HG02970 (cell line): ENCODE data around the gene ZNF14.
"Not testable (repeated sequence)": the region's sequence is repeated elsewhere in the genome, so short reads cannot be mapped to it uniquely, and the experiment has no call there.

Experiments used
- ATAC-seq: cut with Tn5 transposase; IDR thresholded peaks from one replicate; pipeline ENCODE4 v1.9.1; 2021; ENCODE audit warnings: mild to moderate bottlenecking, moderate library complexity, moderate number of reproducible peaks; ENCODE audit not compliant: unreplicated experiment, low FRiP score

Gene ZNF14

GRCh38 chr19:19747357-19748220 is 14.7 kb upstream of the ZNF14 start:
- ATAC-seq, result no peak

GRCh38 chr19:19746286-19747213 is 13.6 kb upstream of the ZNF14 start:
- ATAC-seq, result no peak

GRCh38 chr19:19745496-19746285 is 12.8 kb upstream of the ZNF14 start:
- no peak for ATAC-seq

GRCh38 chr19:19744641-19745040 is 11.7 kb upstream of the ZNF14 start:
- no peak for ATAC-seq

- not testable (repeated sequence) for ATAC-seq
Observed at GRCh38 chr19:19743921-19744320, 11.0 kb upstream of the ZNF14 start.

GRCh38 chr19:19743176-19743575 is 10.3 kb upstream of the ZNF14 start:
- ATAC-seq, result no peak

- ATAC-seq, result no peak
Observed at GRCh38 chr19:19742773-19743172, 9.9 kb upstream of the ZNF14 start.

GRCh38 chr19:19741184-19741583 is 8.3 kb upstream of the ZNF14 start:
- ATAC-seq, result no peak

- ATAC-seq, result no peak
Observed at GRCh38 chr19:19740755-19741154, 7.8 kb upstream of the ZNF14 start.

GRCh38 chr19:19738564-19738963 is 5.7 kb upstream of the ZNF14 start:
- ATAC-seq, result no peak

- no peak for ATAC-seq
Observed at GRCh38 chr19:19737559-19738332, 4.8 kb upstream of the ZNF14 start.

- ATAC-seq, result no peak
Observed at GRCh38 chr19:19721896-19722295, 11.0 kb downstream of the ZNF14 start.

GRCh38 chr19:19719798-19720197 is 13.1 kb downstream of the ZNF14 start:
- no peak for ATAC-seq

GRCh38 chr19:19711934-19712828 is 20.7 kb downstream of the ZNF14 start:
- no peak for ATAC-seq

GRCh38 chr19:19711306-19711933 is 21.5 kb downstream of the ZNF14 start:
- no peak for ATAC-seq

GRCh38 chr19:19710506-19710905 is 22.4 kb downstream of the ZNF14 start:
- no peak for ATAC-seq

- no peak for ATAC-seq
Observed at GRCh38 chr19:19704836-19705235, 28.1 kb downstream of the ZNF14 start.

- not testable (repeated sequence) for ATAC-seq
Observed at GRCh38 chr19:19700493-19700892, 32.4 kb downstream of the ZNF14 start.
